Measurements from ENCODE around the gene SLC37A2. TPM values are rescaled to one million over a fixed set of nuclear protein-coding genes. Genes with fewer than 3 reads are reported as not detected.

Gene SLC37A2
- total RNA-seq, 1 experiment from 2014 or later, result 0.23 TPM

DNA sequence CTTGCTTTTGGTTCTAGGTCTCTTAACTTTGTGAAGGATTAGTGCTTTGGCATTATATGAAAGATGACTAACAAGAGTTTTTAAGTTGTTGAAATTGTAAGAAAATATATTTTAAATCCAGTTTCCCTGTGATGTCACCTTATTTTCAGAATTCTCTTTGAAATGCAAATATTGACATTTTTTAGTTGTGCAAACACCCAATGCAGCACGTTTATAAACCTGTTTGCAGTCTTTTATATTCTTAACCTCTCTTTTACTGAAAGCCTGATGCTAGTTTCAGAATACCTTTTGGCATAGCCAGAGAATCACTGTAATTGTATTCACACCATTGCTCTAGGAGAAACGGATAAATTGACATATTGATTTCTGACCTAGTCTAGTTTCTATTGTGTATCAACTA lies 42.8 kb upstream of the SLC37A2 start:
- no peak overlapping the region for H3K4me3 ChIP-seq (ENCODE audit: low read depth in 2 of 2, low read length in 2 of 2)
- no peaks in the 10 kb centered on the region for H3K27me3 ChIP-seq (ENCODE audit: control insufficient read depth, insufficient read depth, low read length)
- POLR2A ChIA-PET, result no interaction called here
- DNase-seq (ENCODE audit: low read depth, low spot score) (no peak), ATAC-seq (no peak)
- CTCF ChIA-PET, result no interaction called here
- no peaks in the 10 kb centered on the region for H3K4me1 ChIP-seq (ENCODE audit: control insufficient read depth, insufficient read depth, low read length)
- in situ Hi-C loops (cut with HindIII; ENCODE audit: low pct_unique_long_range_greater_than_20kb, low sequenced_read_pairs), result no loop called here
- TF ChIP-seq POLR2AphosphoS5 (IDR thresholded peaks at IDR 0.05; ENCODE audit: low read depth, low read length), result no peak
- TF ChIP-seq REST (IDR thresholded peaks at IDR 0.05; ENCODE audit: insufficient read depth in 1 of 2, low read depth in 2 of 2, low read length in 1 of 2), result no peak
- TF ChIP-seq SIN3A (IDR thresholded peaks at IDR 0.05; ENCODE audit: borderline replicate concordance, insufficient read depth, low read depth, low read length), result no peak
- no peak for TF ChIP-seq TCF7L2 (IDR thresholded peaks at IDR 0.05; ENCODE audit: low read depth, low read length)
- TF ChIP-seq CTCF (IDR thresholded peaks at IDR 0.05), result no peak
- intact Hi-C loops (cut with micrococcal nuclease; ENCODE audit: unreplicated experiment), result no loop called here
- no peaks in the 10 kb centered on the region for H3K36me3 ChIP-seq (ENCODE audit: control insufficient read depth, insufficient read depth, low read length)
- BruUV-seq (replicated peaks), result no TSS peak
- H3K9me3 ChIP-seq (ENCODE audit: control insufficient read depth, insufficient read depth, low read depth, low read length), result no peaks in the 10 kb centered on the region
- H3K27ac ChIP-seq (ENCODE audit: low read length), result no peak overlapping the region

GRCh38 chr11:125022551-125022950 lies 40.6 kb upstream of the SLC37A2 start:
- ChIA-PET CTCF (no interaction called here), POLR2A (no interaction called here)
- H3K9me3 ChIP-seq (ENCODE audit: control insufficient read depth, insufficient read depth, low read depth, low read length), result no peaks in the 10 kb centered on the region
- H3K36me3 ChIP-seq (ENCODE audit: control insufficient read depth, insufficient read depth, low read length), result no peaks in the 10 kb centered on the region
- BruUV-seq (replicated peaks), result no TSS peak
- no peak for DNase-seq (ENCODE audit: low read depth, low spot score)
- TF ChIP-seq POLR2AphosphoS5 (IDR thresholded peaks at IDR 0.05; ENCODE audit: low read depth, low read length), result no peak
- TF ChIP-seq CTCF (IDR thresholded peaks at IDR 0.05), result no peak
- TF ChIP-seq SIN3A (IDR thresholded peaks at IDR 0.05; ENCODE audit: borderline replicate concordance, insufficient read depth, low read depth, low read length), result no peak
- no peak for TF ChIP-seq TCF7L2 (IDR thresholded peaks at IDR 0.05; ENCODE audit: low read depth, low read length)
- no peak for TF ChIP-seq REST (IDR thresholded peaks at IDR 0.05; ENCODE audit: insufficient read depth in 1 of 2, low read depth in 2 of 2, low read length in 1 of 2)
- intact Hi-C loops (cut with micrococcal nuclease; ENCODE audit: unreplicated experiment) (no loop called here), in situ Hi-C loops (cut with HindIII; ENCODE audit: low pct_unique_long_range_greater_than_20kb, low sequenced_read_pairs) (no loop called here)
- H3K4me3 ChIP-seq (ENCODE audit: low read depth in 2 of 2, low read length in 2 of 2), result no peak overlapping the region
- no peaks in the 10 kb centered on the region for H3K4me1 ChIP-seq (ENCODE audit: control insufficient read depth, insufficient read depth, low read length)
- ATAC-seq, result no peak
- no peaks in the 10 kb centered on the region for H3K27me3 ChIP-seq (ENCODE audit: control insufficient read depth, insufficient read depth, low read length)
- H3K27ac ChIP-seq (ENCODE audit: low read length), result no peak overlapping the region

Measured in Panc1 (cell line).